Muscle of leg (tissue), 11 donors: Measurements from ENCODE around the gene RAD51B. TPM values are rescaled to one million over a fixed set of nuclear protein-coding genes. Genes with fewer than 3 reads are reported as not detected.

ENCODE experiments used
- DNase-seq: peaks from one replicate; pipeline ENCODE4 v3.0.0; 2013
- H3K27ac ChIP-seq: one replicate; pipeline ENCODE4 v1.5.1; 2013; ENCODE audit warnings: mild to moderate bottlenecking, low read length, control low read depth
- H3K27me3 ChIP-seq: one replicate; pipeline ENCODE4 v1.6.1; 2013; ENCODE audit warnings: low read length; ENCODE audit not compliant: control insufficient read depth, insufficient read depth
- H3K36me3 ChIP-seq: one replicate; pipeline ENCODE4 v1.6.1; 2013; ENCODE audit warnings: low read length; ENCODE audit not compliant: control insufficient read depth, insufficient read depth
- H3K4me1 ChIP-seq: one replicate; pipeline ENCODE4 v1.6.1; 2013; ENCODE audit warnings: low read length; ENCODE audit not compliant: control insufficient read depth, insufficient read depth
- H3K4me3 ChIP-seq: one replicate; pipeline ENCODE4 v1.5.1; 2013; ENCODE audit warnings: low read length, control low read depth
- H3K9me3 ChIP-seq: replicated peaks from 2 replicates; pipeline ENCODE4 v1.6.1; 2013; ENCODE audit warnings: low read depth, low read length; ENCODE audit not compliant: control insufficient read depth
- whole genome bisulfite sequencing: methylation state at CpG from one replicate; pipeline ENCODE4 v1.1.5; 2013; ENCODE audit warnings: missing lambda C conversion rate; ENCODE audit not compliant: insufficient coverage; 5-methylcytosine and 5-hydroxymethylcytosine counted together
- polyA plus RNA-seq, 8 donors: library from polyadenylated mRNA; unstranded; fragments of 120-200 nt; gene quantifications; one replicate each; pipeline versions ENCODE4 v1.2.1 to v1.2.3, GENCODE V29; 2013; ENCODE audit warnings: inconsistent platforms in 1 of 8, low replicate concordance in 1 of 8; ENCODE audit not compliant: insufficient read length in 8 of 8, insufficient read depth in 1 of 8
- total RNA-seq: library from RNA; stranded (reverse); fragments of 120-200 nt; gene quantifications from one replicate; pipeline ENCODE4 v1.2.4, GENCODE V29; 2013

Gene RAD51B
- total and polyA plus RNA-seq, 9 donors, result 6.0 to 16.5 (median 7.2) TPM

DNA sequence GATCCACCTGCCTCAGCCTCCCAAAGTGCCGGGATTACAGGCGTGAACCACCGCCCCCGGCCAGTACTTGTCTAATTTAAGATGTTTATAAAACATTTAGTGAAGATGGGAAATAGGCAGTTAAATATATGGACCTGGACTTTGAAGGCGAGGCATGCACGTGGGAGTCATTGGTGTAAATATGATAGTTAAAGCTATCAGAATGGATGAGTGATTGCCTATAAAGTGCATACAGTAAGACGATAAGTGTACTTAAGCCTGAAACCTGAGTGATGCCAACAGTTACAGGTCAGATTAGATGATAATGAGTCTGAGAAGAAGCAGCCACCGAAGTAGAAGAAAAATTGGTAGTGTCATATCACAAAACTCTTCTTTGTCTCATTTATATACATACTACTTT, 11.5 kb downstream of the RAD51B start:
- DNase-seq, result no peak
- no peaks in the 10 kb centered on the region for H3K27me3 ChIP-seq
- H3K4me3 ChIP-seq, result no peak overlapping the region
- H3K9me3 ChIP-seq, result no peaks in the 10 kb centered on the region
- no peaks in the 10 kb centered on the region for H3K4me1 ChIP-seq
- H3K27ac ChIP-seq, result no peak overlapping the region
- H3K36me3 ChIP-seq, result peaks cover 4% of the 10 kb centered on the region
- 94% methylated on average over 6 of the region's 8 CpGs for WGBS

GRCh38 chr14:67833403-67833802, 13.8 kb downstream of the RAD51B start:
- Histone ChIP-seq H3K4me3 (no peak overlapping the region), H3K27ac (no peak overlapping the region), H3K27me3 (no peaks in the 10 kb centered on the region), H3K9me3 (no peaks in the 10 kb centered on the region), H3K36me3 (peaks cover 3% of the 10 kb centered on the region), H3K4me1 (no peaks in the 10 kb centered on the region)
- WGBS, result no CpG with 5 or more reads among the region's 1 CpG
- DNase-seq, result no peak

GRCh38 chr14:67835596-67835995, 16.0 kb downstream of the RAD51B start:
- DNase-seq, result no peak
- H3K27ac ChIP-seq, result no peak overlapping the region
- H3K9me3 ChIP-seq, result no peaks in the 10 kb centered on the region
- H3K27me3 ChIP-seq, result no peaks in the 10 kb centered on the region
- no peak overlapping the region for H3K4me3 ChIP-seq
- no peaks in the 10 kb centered on the region for H3K4me1 ChIP-seq
- H3K36me3 ChIP-seq, result peaks cover 3% of the 10 kb centered on the region

DNA sequence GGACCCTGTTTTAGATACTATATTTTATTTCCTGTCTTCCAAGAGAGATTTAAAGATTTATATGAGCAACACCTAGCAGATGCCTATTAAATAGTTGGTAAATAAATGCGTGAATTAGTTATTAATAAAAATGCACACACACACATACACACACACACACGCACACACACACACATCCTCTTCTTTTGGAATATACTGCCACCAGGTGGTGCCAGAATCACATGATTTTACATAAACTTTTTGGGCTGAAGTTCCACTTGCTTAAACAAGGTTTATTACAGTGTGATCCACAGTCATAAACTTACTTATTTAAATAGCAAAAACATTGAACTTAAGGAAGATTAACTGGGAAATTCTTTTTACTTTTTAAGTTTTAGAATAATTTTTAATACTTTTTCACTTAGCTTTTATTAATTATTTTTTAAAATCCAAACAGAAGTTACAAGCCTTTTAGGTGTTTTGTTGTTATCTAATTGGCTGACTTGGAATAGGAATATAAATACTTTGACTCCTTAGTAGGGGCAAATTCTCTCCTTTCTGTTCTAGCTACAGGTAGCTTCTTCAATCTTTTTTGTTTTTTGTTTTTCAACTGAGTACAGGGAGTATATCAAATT, 17.5 kb downstream of the RAD51B start:
- no CpG with 5 or more reads among the region's 2 CpGs for WGBS
- Histone ChIP-seq H3K9me3 (no peaks in the 10 kb centered on the region), H3K27ac (no peak overlapping the region), H3K4me3 (no peak overlapping the region), H3K4me1 (no peaks in the 10 kb centered on the region), H3K27me3 (no peaks in the 10 kb centered on the region), H3K36me3 (peaks cover 3% of the 10 kb centered on the region)
- DNase-seq, result peak; percentile 92

GRCh38 chr14:67846029-67846610, 26.5 kb downstream of the RAD51B start:
- Histone ChIP-seq H3K4me1 (no peaks in the 10 kb centered on the region), H3K9me3 (peaks cover 24% of the 10 kb centered on the region), H3K36me3 (no peaks in the 10 kb centered on the region), H3K27ac (no peak overlapping the region), H3K4me3 (no peak overlapping the region), H3K27me3 (no peaks in the 10 kb centered on the region)
- DNase-seq, result no peak
- WGBS, result 99% methylated on average over 9 of the region's 17 CpGs

- no peaks in the 10 kb centered on the region for H3K36me3 ChIP-seq
- WGBS, result 93% methylated on average over 5 of the region's 9 CpGs
- peaks cover 9% of the 10 kb centered on the region for H3K4me1 ChIP-seq
- H3K27me3 ChIP-seq, result no peaks in the 10 kb centered on the region
- no peak overlapping the region for H3K4me3 ChIP-seq
- peaks cover 24% of the 10 kb centered on the region for H3K9me3 ChIP-seq
- no peak for DNase-seq
- H3K27ac ChIP-seq, result no peak overlapping the region
Measured at GRCh38 chr14:67850066-67850830, 30.7 kb downstream of the RAD51B start.

DNA sequence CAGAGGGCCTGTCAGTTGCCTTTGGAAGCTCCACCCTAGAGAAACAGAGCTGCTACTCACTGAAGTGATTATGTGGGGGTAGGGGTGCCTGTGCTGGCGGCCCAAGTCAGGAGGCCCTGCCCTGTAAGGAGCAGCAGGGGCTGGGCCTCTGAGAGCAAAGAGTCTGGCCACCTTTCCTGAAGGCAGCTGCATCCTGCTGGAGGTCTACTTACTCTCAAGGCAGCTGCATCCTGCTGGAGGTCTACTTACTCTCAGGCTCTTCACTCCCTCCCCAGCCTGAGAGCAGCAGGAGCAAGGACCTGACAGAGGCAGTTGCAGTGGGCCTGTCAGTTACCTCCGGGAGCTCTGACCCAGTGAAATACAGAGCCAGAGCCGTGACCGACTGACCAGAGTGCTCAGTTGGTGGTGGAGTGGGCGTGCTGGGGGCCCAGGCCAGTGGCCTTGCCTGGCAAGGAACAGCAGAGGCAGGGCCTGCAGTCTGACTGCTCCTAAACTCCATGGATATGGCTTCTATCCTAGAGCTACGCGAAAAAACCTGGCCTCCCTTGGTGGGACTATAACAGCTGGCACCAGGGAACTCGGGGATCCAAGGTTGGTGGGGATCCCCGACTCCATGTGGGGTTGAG, 32.3 kb downstream of the RAD51B start:
- Histone ChIP-seq H3K36me3 (no peaks in the 10 kb centered on the region), H3K27me3 (no peaks in the 10 kb centered on the region), H3K9me3 (peaks cover 12% of the 10 kb centered on the region), H3K27ac (peak overlapping the region; percentile 29), H3K4me1 (peaks cover 9% of the 10 kb centered on the region), H3K4me3 (no peak overlapping the region)
- WGBS, result 72% methylated on average over 9 of the region's 9 CpGs
- peak; percentile 51 for DNase-seq

GRCh38 chr14:67852926-67853604, 33.5 kb downstream of the RAD51B start:
- Histone ChIP-seq H3K4me1 (peaks cover 9% of the 10 kb centered on the region), H3K27ac (peak overlapping the region; percentile 29), H3K9me3 (peaks cover 8% of the 10 kb centered on the region), H3K4me3 (no peak overlapping the region), H3K27me3 (no peaks in the 10 kb centered on the region), H3K36me3 (no peaks in the 10 kb centered on the region)
- DNase-seq, result no peak

GRCh38 chr14:67853715-67854114, 34.1 kb downstream of the RAD51B start:
- peaks cover 9% of the 10 kb centered on the region for H3K4me1 ChIP-seq
- WGBS, result 80% methylated on average over 1 of the region's 3 CpGs
- no peak overlapping the region for H3K4me3 ChIP-seq
- peak; percentile 26 for DNase-seq
- H3K36me3 ChIP-seq, result no peaks in the 10 kb centered on the region
- no peak overlapping the region for H3K27ac ChIP-seq
- no peaks in the 10 kb centered on the region for H3K27me3 ChIP-seq
- H3K9me3 ChIP-seq, result peaks cover 2% of the 10 kb centered on the region

- no CpG with 5 or more reads among the region's 2 CpGs for WGBS
- DNase-seq, result no peak
- no peak overlapping the region for H3K4me3 ChIP-seq
- H3K9me3 ChIP-seq, result no peaks in the 10 kb centered on the region
- H3K27me3 ChIP-seq, result no peaks in the 10 kb centered on the region
- H3K27ac ChIP-seq, result no peak overlapping the region
- H3K36me3 ChIP-seq, result no peaks in the 10 kb centered on the region
- peaks cover 5% of the 10 kb centered on the region for H3K4me1 ChIP-seq
Measured at GRCh38 chr14:67856827-67857226, 37.2 kb downstream of the RAD51B start.
